HEK293T (cell line): ENCODE data around the gene SLC49A3.

Experiments
- CTCF ChIA-PET: fragments of 350-600 bp; formaldehyde crosslinking; extraction: SDS; loops from one replicate; lab custom pipeline; 2021; ENCODE audit warnings: antibody characterized with exemption, inconsistent platforms; lab: Yijun Ruan, JAX
- POLR2A ChIA-PET: fragments of 350-600 bp; formaldehyde crosslinking; extraction: SDS; loops from one replicate; lab custom pipeline; 2020; ENCODE audit warnings: antibody characterized with exemption, inconsistent platforms; lab: Yijun Ruan, JAX
- DNase-seq: peaks from one replicate; pipeline ENCODE4 v3.0.0; 2012; ENCODE audit warnings: mixed read lengths; ENCODE audit errors: extremely low spot score
- ARNT ChIP-seq: fragments of 450-650 bp; IDR thresholded peaks from 2 replicates; pipeline ENCODE4 v1.6.1; 2017; ENCODE audit warnings: mild to moderate bottlenecking
- BHLHE40 ChIP-seq: fragments of 450-650 bp; IDR thresholded peaks from 2 replicates; pipeline ENCODE4 v1.6.1; 2016; ENCODE audit warnings: mild to moderate bottlenecking, moderate library complexity, borderline replicate concordance
- CTBP1 ChIP-seq: fragments of 450-650 bp; IDR thresholded peaks from 2 replicates; pipeline ENCODE4 v1.6.1; 2016; ENCODE audit warnings: borderline replicate concordance
- ELF4 ChIP-seq: fragments of 450-650 bp; IDR thresholded peaks from 2 replicates; pipeline ENCODE4 v1.6.1; 2017; ENCODE audit warnings: antibody characterized with exemption
- FOXA1 ChIP-seq: fragments of 450-650 bp; IDR thresholded peaks from 2 replicates; pipeline ENCODE4 v1.6.1; 2016; ENCODE audit warnings: mild to moderate bottlenecking
- FOXK2 ChIP-seq: fragments of 450-650 bp; IDR thresholded peaks from 2 replicates; pipeline ENCODE4 v1.6.1; 2016; ENCODE audit warnings: mild to moderate bottlenecking
- FOXM1 ChIP-seq: fragments of 450-650 bp; IDR thresholded peaks from 2 replicates; pipeline ENCODE4 v1.6.1; 2017; ENCODE audit warnings: mild to moderate bottlenecking, borderline replicate concordance
- HDGF ChIP-seq: fragments of 450-650 bp; IDR thresholded peaks from 2 replicates; pipeline ENCODE4 v1.6.1; 2017; ENCODE audit warnings: antibody characterized with exemption, borderline replicate concordance
- L3MBTL2 ChIP-seq: fragments of 450-650 bp; conservative IDR thresholded peaks from 2 replicates; pipeline ENCODE4 v1.6.1; 2016; ENCODE audit warnings: mild to moderate bottlenecking
- LEF1 ChIP-seq: fragments of 450-650 bp; IDR thresholded peaks from 2 replicates; pipeline ENCODE4 v1.6.1; 2017; ENCODE audit warnings: mild to moderate bottlenecking, borderline replicate concordance
- NFRKB ChIP-seq: fragments of 450-650 bp; IDR thresholded peaks from 2 replicates; pipeline ENCODE4 v1.6.1; 2016; ENCODE audit warnings: mild to moderate bottlenecking, moderate library complexity
- PKNOX1 ChIP-seq: fragments of 450-650 bp; IDR thresholded peaks from 2 replicates; pipeline ENCODE4 v1.6.1; 2016
- SP1 ChIP-seq: fragments of 450-650 bp; IDR thresholded peaks from 2 replicates; pipeline ENCODE4 v1.6.1; 2017
- SUZ12 ChIP-seq: fragments of 450-650 bp; IDR thresholded peaks from 2 replicates; pipeline ENCODE4 v1.6.1; 2016; ENCODE audit warnings: mild to moderate bottlenecking
- TARDBP ChIP-seq: fragments of 450-650 bp; IDR thresholded peaks from 2 replicates; pipeline ENCODE4 v1.6.1; 2016
- ZNF384 ChIP-seq: fragments of 450-650 bp; IDR thresholded peaks from 2 replicates; pipeline ENCODE4 v1.6.1; 2016

SLC49A3 gene

GRCh38 chr4:666822-667544, 22.0 kb downstream of the SLC49A3 start:
- ChIA-PET CTCF (interaction anchor here (0.7 kb wide), 1 partner anchor 336 kb away, joined by 3 read pairs; no protein-coding TSS in a partner anchor), POLR2A (interaction anchor here (1.3 kb wide), 1 partner anchor 10 kb away, joined by 4 read pairs; no protein-coding TSS in a partner anchor)
- DNase-seq = no peak
- TF ChIP-seq LEF1 (no peak), SUZ12 (no peak), ARNT (no peak), ELF4 (no peak), TARDBP (no peak), ZNF384 (no peak), SP1 (no peak), HDGF (no peak)

DNA sequence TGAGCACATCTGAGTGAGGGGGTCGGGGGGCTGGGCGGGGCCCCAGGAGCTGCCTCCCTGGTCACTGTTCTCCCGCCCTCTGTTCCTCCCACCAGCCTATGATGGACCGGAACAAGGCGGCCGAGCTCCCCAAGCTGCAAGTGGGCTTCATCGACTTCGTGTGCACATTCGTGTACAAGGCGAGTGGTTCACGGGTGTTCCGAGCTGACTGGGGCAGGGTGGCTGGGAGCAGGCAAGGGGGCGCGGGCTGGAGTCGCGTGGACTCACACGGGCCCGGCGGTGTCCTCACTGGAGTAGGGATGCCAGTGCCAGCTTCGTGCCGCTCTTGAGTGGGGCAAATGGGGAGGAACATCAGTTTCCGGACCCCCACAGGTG, 22.5 kb downstream of the SLC49A3 start:
- CTCF ChIA-PET = interaction anchor here (0.7 kb wide), 1 partner anchor 335 kb away, joined by 3 read pairs; no protein-coding TSS in a partner anchor
- no peak for TF ChIP-seq L3MBTL2
- TF ChIP-seq TARDBP = no peak
- no peak for TF ChIP-seq ELF4
- no peak for TF ChIP-seq HDGF
- no peak for TF ChIP-seq ARNT
- no peak for TF ChIP-seq BHLHE40
- TF ChIP-seq ZNF384 = no peak
- no peak for TF ChIP-seq SUZ12
- no peak for TF ChIP-seq PKNOX1
- TF ChIP-seq SP1 = no peak
- POLR2A ChIA-PET = interaction anchor here (1.3 kb wide), 1 partner anchor 11 kb away, joined by 4 read pairs; no protein-coding TSS in a partner anchor
- DNase-seq = no peak

GRCh38 chr4:665751-666435, 23.1 kb downstream of the SLC49A3 start:
- TF ChIP-seq TARDBP = no peak
- POLR2A ChIA-PET = interaction anchor here (1.3 kb wide), 1 partner anchor 11 kb away, joined by 4 read pairs; no protein-coding TSS in a partner anchor
- CTCF ChIA-PET = interaction anchor here (0.7 kb wide), 2 partner anchors 65 to 335 kb away, joined by 3 read pairs; no protein-coding TSS in a partner anchor

GRCh38 chr4:665381-665750, 23.6 kb downstream of the SLC49A3 start:
- DNase-seq = no peak
- ChIA-PET POLR2A (interaction anchor here (1.9 kb wide), 1 partner anchor 9 kb away, joined by 6 read pairs; the partner anchor contains the start of genes ATP5ME and MYL5), CTCF (interaction anchor here (0.7 kb wide), 1 partner anchor 64 kb away, joined by 3 read pairs; no protein-coding TSS in a partner anchor)
- no peak for TF ChIP-seq FOXA1
- TF ChIP-seq BHLHE40 = no peak
- TF ChIP-seq PKNOX1 = no peak
- no peak for TF ChIP-seq ZNF384
- no peak for TF ChIP-seq L3MBTL2
- no peak for TF ChIP-seq SP1

More at GRCh38 chr4:665751-666435, 23.1 kb downstream of the SLC49A3 start:
- no peak for DNase-seq

GRCh38 chr4:664713-665231, 24.2 kb downstream of the SLC49A3 start:
- DNase-seq = no peak
- ChIA-PET POLR2A (interaction anchor here (1.9 kb wide), 1 partner anchor 10 kb away, joined by 6 read pairs; the partner anchor contains the start of genes ATP5ME and MYL5), CTCF (no interaction called here)
- TF ChIP-seq CTBP1 (no peak), TARDBP (no peak), LEF1 (no peak), FOXM1 (no peak), HDGF (no peak), SUZ12 (no peak), SP1 (no peak), BHLHE40 (no peak), ELF4 (no peak), FOXA1 (no peak), FOXK2 (no peak), ZNF384 (no peak), NFRKB (no peak), PKNOX1 (no peak), ARNT (no peak)
